ENCODE results near the gene SLC25A4. TPM values are rescaled to one million over a fixed set of nuclear protein-coding genes. Genes with fewer than 3 reads are reported as not detected.

SLC25A4 gene
- total and polyA plus RNA-seq, 4 donors, result 4.4 to 64.2 (median 26.8) TPM

DNA sequence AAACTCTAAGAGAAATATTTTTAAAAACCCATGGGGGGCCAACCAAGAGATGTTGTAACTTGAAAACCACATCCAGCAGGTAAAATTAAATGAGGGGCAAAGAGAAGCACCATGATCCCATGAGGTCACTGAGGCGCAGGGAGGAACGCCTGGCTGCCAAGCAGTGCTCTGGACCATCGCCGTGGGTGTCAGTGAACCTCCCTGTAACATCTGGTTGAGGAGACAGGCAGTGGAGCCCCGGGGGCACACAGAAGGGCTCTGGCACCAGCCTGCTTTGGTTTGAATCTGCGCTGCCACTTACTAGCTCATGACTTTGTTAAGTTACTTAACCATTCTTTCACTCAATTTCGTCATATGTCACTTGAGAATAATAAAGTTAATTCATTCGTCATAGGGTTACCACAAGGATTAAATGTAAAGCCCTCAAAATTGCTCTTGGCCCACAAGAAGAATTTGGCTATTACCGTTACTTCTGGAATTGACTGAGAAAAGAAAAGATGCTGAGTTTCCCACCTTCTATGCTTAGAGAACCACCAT is 41.6 kb upstream of the SLC25A4 start:
- DNase-seq (ENCODE audit: low spot score), result no peak

More for the DNA sequence above, 41.6 kb upstream of the SLC25A4 start:
- WGBS, result 95% methylated on average over 9 of the region's 9 CpGs
- no peak overlapping the region for H3K27ac ChIP-seq (ENCODE audit: low read depth in 1 of 2, low read length in 2 of 2)
- H3K36me3 ChIP-seq (ENCODE audit: control insufficient read depth in 4 of 4, insufficient read depth in 3 of 4, low read depth in 1 of 4, low read length in 3 of 4), result no peaks in the 10 kb centered on the region
- H3K9me3 ChIP-seq (ENCODE audit: control insufficient read depth in 4 of 4, low read length in 3 of 4), result no peaks in the 10 kb centered on the region
- no peaks in the 10 kb centered on the region for H3K27me3 ChIP-seq (ENCODE audit: control insufficient read depth in 4 of 4, insufficient read depth in 4 of 4, low read length in 3 of 4)
- TF ChIP-seq EGR1 (IDR thresholded peaks at IDR 0.05; ENCODE audit: low read depth in 2 of 2) (no peak), FOXA2 (IDR thresholded peaks at IDR 0.05) (no peak), RXRA (IDR thresholded peaks at IDR 0.05) (no peak), JUND (IDR thresholded peaks at IDR 0.05) (no peak), YY1 (IDR thresholded peaks at IDR 0.05) (no peak), RAD21 (IDR thresholded peaks at IDR 0.05) (no peak), GABPA (IDR thresholded peaks at IDR 0.05 in 1 of 2, conservative IDR thresholded peaks at IDR 0.05 in 1 of 2) (no peak), FOXA1 (IDR thresholded peaks at IDR 0.05) (no peak), NR2F2 (IDR thresholded peaks at IDR 0.05) (no peak), SP1 (IDR thresholded peaks at IDR 0.05) (no peak), HNF4A (conservative IDR thresholded peaks at IDR 0.05) (no peak)
- TF ChIP-seq, protein P1, sequence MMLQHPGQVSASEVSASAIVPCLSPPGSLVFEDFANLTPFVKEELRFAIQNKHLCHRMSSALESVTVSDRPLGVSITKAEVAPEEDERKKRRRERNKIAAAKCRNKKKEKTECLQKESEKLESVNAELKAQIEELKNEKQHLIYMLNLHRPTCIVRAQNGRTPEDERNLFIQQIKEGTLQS (IDR thresholded peaks at IDR 0.05), result no peak
- TF ChIP-seq, protein P2, sequence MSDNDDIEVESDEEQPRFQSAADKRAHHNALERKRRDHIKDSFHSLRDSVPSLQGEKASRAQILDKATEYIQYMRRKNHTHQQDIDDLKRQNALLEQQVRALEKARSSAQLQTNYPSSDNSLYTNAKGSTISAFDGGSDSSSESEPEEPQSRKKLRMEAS (IDR thresholded peaks at IDR 0.05), result no peak
- TF ChIP-seq, protein P3, sequence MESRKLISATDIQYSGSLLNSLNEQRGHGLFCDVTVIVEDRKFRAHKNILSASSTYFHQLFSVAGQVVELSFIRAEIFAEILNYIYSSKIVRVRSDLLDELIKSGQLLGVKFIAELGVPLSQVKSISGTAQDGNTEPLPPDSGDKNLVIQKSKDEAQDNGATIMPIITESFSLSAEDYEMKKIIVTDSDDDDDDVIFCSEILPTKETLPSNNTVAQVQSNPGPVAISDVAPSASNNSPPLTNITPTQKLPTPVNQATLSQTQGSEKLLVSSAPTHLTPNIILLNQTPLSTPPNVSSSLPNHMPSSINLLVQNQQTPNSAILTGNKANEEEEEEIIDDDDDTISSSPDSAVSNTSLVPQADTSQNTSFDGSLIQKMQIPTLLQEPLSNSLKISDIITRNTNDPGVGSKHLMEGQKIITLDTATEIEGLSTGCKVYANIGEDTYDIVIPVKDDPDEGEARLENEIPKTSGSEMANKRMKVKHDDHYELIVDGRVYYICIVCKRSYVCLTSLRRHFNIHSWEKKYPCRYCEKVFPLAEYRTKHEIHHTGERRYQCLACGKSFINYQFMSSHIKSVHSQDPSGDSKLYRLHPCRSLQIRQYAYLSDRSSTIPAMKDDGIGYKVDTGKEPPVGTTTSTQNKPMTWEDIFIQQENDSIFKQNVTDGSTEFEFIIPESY (IDR thresholded peaks at IDR 0.05), result no peak
- TF ChIP-seq, protein P4, sequence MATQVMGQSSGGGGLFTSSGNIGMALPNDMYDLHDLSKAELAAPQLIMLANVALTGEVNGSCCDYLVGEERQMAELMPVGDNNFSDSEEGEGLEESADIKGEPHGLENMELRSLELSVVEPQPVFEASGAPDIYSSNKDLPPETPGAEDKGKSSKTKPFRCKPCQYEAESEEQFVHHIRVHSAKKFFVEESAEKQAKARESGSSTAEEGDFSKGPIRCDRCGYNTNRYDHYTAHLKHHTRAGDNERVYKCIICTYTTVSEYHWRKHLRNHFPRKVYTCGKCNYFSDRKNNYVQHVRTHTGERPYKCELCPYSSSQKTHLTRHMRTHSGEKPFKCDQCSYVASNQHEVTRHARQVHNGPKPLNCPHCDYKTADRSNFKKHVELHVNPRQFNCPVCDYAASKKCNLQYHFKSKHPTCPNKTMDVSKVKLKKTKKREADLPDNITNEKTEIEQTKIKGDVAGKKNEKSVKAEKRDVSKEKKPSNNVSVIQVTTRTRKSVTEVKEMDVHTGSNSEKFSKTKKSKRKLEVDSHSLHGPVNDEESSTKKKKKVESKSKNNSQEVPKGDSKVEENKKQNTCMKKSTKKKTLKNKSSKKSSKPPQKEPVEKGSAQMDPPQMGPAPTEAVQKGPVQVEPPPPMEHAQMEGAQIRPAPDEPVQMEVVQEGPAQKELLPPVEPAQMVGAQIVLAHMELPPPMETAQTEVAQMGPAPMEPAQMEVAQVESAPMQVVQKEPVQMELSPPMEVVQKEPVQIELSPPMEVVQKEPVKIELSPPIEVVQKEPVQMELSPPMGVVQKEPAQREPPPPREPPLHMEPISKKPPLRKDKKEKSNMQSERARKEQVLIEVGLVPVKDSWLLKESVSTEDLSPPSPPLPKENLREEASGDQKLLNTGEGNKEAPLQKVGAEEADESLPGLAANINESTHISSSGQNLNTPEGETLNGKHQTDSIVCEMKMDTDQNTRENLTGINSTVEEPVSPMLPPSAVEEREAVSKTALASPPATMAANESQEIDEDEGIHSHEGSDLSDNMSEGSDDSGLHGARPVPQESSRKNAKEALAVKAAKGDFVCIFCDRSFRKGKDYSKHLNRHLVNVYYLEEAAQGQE (IDR thresholded peaks at IDR 0.05), result no peak
- TF ChIP-seq, protein P5, sequence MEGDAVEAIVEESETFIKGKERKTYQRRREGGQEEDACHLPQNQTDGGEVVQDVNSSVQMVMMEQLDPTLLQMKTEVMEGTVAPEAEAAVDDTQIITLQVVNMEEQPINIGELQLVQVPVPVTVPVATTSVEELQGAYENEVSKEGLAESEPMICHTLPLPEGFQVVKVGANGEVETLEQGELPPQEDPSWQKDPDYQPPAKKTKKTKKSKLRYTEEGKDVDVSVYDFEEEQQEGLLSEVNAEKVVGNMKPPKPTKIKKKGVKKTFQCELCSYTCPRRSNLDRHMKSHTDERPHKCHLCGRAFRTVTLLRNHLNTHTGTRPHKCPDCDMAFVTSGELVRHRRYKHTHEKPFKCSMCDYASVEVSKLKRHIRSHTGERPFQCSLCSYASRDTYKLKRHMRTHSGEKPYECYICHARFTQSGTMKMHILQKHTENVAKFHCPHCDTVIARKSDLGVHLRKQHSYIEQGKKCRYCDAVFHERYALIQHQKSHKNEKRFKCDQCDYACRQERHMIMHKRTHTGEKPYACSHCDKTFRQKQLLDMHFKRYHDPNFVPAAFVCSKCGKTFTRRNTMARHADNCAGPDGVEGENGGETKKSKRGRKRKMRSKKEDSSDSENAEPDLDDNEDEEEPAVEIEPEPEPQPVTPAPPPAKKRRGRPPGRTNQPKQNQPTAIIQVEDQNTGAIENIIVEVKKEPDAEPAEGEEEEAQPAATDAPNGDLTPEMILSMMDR (IDR thresholded peaks at IDR 0.05; ENCODE audit: low read depth, low read length, missing input control), result no peak
- peaks cover 3 to 19% (median 17%) of the 10 kb centered on the region in 4 donors for H3K4me1 ChIP-seq (ENCODE audit: control insufficient read depth in 4 of 4, insufficient read depth in 4 of 4, low read length in 3 of 4)
- no peak overlapping the region for H3K9ac ChIP-seq (ENCODE audit: low read depth in 1 of 2, low read length in 2 of 2)
- H3K4me3 ChIP-seq (ENCODE audit: low read depth in 1 of 3, low read length in 3 of 3), result no peak overlapping the region
